CD14-positive monocyte (primary cell): Measurements from ENCODE around the gene PNLIPRP2. TPM values are rescaled to one million over a fixed set of nuclear protein-coding genes. Genes with fewer than 3 reads are reported as not detected.

Experiments
- DNase-seq, 3 donors: peaks; one replicate each; pipeline ENCODE4 v3.0.0-alpha.2; 2011 to 2022
- H2AFZ ChIP-seq: 2 replicates; pipeline ENCODE4 v1.6.0; 2012; ENCODE audit warnings: mild to moderate bottlenecking, low read depth, low read length, inconsistent platforms; ENCODE audit not compliant: insufficient read depth, poor library complexity, severe bottlenecking
- H3K27ac ChIP-seq, 2 donors: 1 replicate in 1 of 2; 2 replicates in 1 of 2; pipeline ENCODE4 v1.5.1; 2012 to 2013; ENCODE audit warnings: low read length in 2 of 2, control low read depth in 1 of 2, inconsistent platforms in 1 of 2, low read depth in 1 of 2, mild to moderate bottlenecking in 1 of 2
- H3K27me3 ChIP-seq, 2 donors: one replicate each; pipeline versions ENCODE4 v1.6.0 to v1.6.1; 2011 to 2013; ENCODE audit warnings: low read length in 2 of 2; ENCODE audit not compliant: control insufficient read depth in 2 of 2, insufficient read depth in 2 of 2
- H3K36me3 ChIP-seq, 2 donors: replicated peaks in 1 of 2; 1 replicate in 1 of 2; 2 replicates in 1 of 2; pipeline versions ENCODE4 v1.5.1 to v1.6.1; 2012 to 2013; ENCODE audit warnings: low read length in 2 of 2, control low read depth in 1 of 2, inconsistent platforms in 1 of 2, mild to moderate bottlenecking in 1 of 2; ENCODE audit not compliant: insufficient read depth in 2 of 2, control insufficient read depth in 1 of 2
- H3K4me1 ChIP-seq, 2 donors: 1 replicate in 1 of 2; 2 replicates in 1 of 2; pipeline versions ENCODE4 v1.5.1 to v1.6.1; 2012 to 2013; ENCODE audit warnings: low read length in 2 of 2, control low read depth in 1 of 2, inconsistent platforms in 1 of 2, mild to moderate bottlenecking in 1 of 2, moderate library complexity in 1 of 2; ENCODE audit not compliant: insufficient read depth in 2 of 2, control insufficient read depth in 1 of 2
- H3K4me2 ChIP-seq: replicated peaks from 2 replicates; pipeline ENCODE3; 2012; ENCODE audit warnings: low read length, moderate library complexity, mild to moderate bottlenecking; ENCODE audit not compliant: poor library complexity, severe bottlenecking; ENCODE audit errors: extremely low read depth
- H3K4me3 ChIP-seq, 3 experiments: fragments of 200-600 bp in 1 of 3; sonication (generic) in 1 of 3; replicated peaks in 1 of 3; 1 replicate in 2 of 3; 2 replicates in 1 of 3; pipeline ENCODE4 v1.5.1; 2011 to 2013; ENCODE audit warnings: low read length in 3 of 3, mild to moderate bottlenecking in 3 of 3, control low read depth in 2 of 3, low read depth in 2 of 3, inconsistent platforms in 1 of 3, moderate library complexity in 1 of 3
- H3K79me2 ChIP-seq: 2 replicates; pipeline ENCODE4 v1.6.0; 2012; ENCODE audit warnings: mild to moderate bottlenecking, control low read depth, inconsistent platforms, low read length, moderate library complexity; ENCODE audit not compliant: insufficient read depth
- H3K9ac ChIP-seq: 2 replicates; pipeline ENCODE4 v1.6.0; 2017; ENCODE audit warnings: low read length, mild to moderate bottlenecking; ENCODE audit not compliant: insufficient read depth, poor library complexity, severe bottlenecking
- H3K9me3 ChIP-seq, 2 donors: replicated peaks in 1 of 2; 1 replicate in 1 of 2; 2 replicates in 1 of 2; pipeline versions ENCODE4 v1.5.1 to v1.6.1; 2012 to 2013; ENCODE audit warnings: low read length in 2 of 2, control low read depth in 1 of 2; ENCODE audit not compliant: control insufficient read depth in 1 of 2, insufficient read depth in 1 of 2
- H4K20me1 ChIP-seq: 2 replicates; pipeline ENCODE4 v1.6.0; 2012; ENCODE audit warnings: mild to moderate bottlenecking, low read length, control low read depth, moderate library complexity; ENCODE audit not compliant: insufficient read depth
- H3K27ac Mint-ChIP-seq, 7 donors: one replicate each; pipeline ENCODE4 v1.8.0; 2020; ENCODE audit warnings: mild to moderate bottlenecking in 7 of 7, mixed read lengths in 7 of 7, moderate library complexity in 6 of 7, inconsistent platforms in 2 of 7
- H3K27me3 Mint-ChIP-seq, 3 donors: one replicate each; pipeline ENCODE4 v1.8.0; 2021 to 2022; ENCODE audit warnings: low read depth in 3 of 3, mild to moderate bottlenecking in 3 of 3, mixed read lengths in 3 of 3, moderate library complexity in 3 of 3, inconsistent platforms in 1 of 3
- H3K36me3 Mint-ChIP-seq, 2 donors: one replicate each; pipeline ENCODE4 v1.8.0; 2020; ENCODE audit warnings: mixed read lengths in 2 of 2, inconsistent platforms in 1 of 2, mild to moderate bottlenecking in 1 of 2
- H3K4me1 Mint-ChIP-seq: one replicate; pipeline ENCODE4 v1.8.0; 2020; ENCODE audit warnings: mild to moderate bottlenecking, mixed read lengths
- H3K4me3 Mint-ChIP-seq, 2 donors: one replicate each; pipeline ENCODE4 v1.8.0; 2020; ENCODE audit warnings: mild to moderate bottlenecking in 2 of 2, mixed read lengths in 2 of 2, moderate library complexity in 1 of 2
- H3K9me3 Mint-ChIP-seq, 7 donors: one replicate each; pipeline ENCODE4 v1.8.0; 2020 to 2022; ENCODE audit warnings: mixed read lengths in 7 of 7, mild to moderate bottlenecking in 6 of 7, moderate library complexity in 6 of 7, inconsistent platforms in 2 of 7
- CTCF ChIP-seq: fragments of 200-600 bp; IDR thresholded peaks from one replicate; pipeline ENCODE4 v1.8.0; 2022; ENCODE audit warnings: antibody characterized with exemption, mild to moderate bottlenecking
- WGBS: methylation state at CpG from one replicate; pipeline ENCODE4 v1.1.5; 2013; ENCODE audit warnings: missing lambda C conversion rate; ENCODE audit not compliant: insufficient coverage; 5-methylcytosine and 5-hydroxymethylcytosine counted together
- intact Hi-C, 2 donors: fragments of 100-400 bp; cut with micrococcal nuclease; formaldehyde crosslinking; loops; one replicate each; pipeline versions ENCODE4 v1.15.0 to v1.15.1; 2023
- polyA plus RNA-seq, 3 donors: library from polyadenylated mRNA; depleted of rRNA in 1 of 3; unstranded in 2 of 3; stranded (reverse) in 1 of 3; fragments of 300-500 nt in 2 of 3; fragments of >200 nt in 1 of 3; fragmentation: Illumina TruSeq in 2 of 3; gene quantifications; 1 replicate in 2 of 3; 2 replicates in 1 of 3; pipeline ENCODE4 v1.2.3, GENCODE V29; 2012 to 2021

The PNLIPRP2 gene
- polyA plus RNA-seq, 3 donors: not detected

GRCh38 chr10:116598329-116598728, 22.4 kb upstream of the PNLIPRP2 start:
- intact Hi-C loops: no loop called here
- H3K27me3 ChIP-seq: no peaks in the 10 kb centered on the region
- H3K4me1 ChIP-seq: no peaks in the 10 kb centered on the region
- no peaks in the 10 kb centered on the region for H3K36me3 ChIP-seq
- H3K4me3 ChIP-seq: no peak overlapping the region
- no peaks in the 10 kb centered on the region for H3K79me2 ChIP-seq
- TF ChIP-seq CTCF: no peak
- no peaks in the 10 kb centered on the region for H3K9me3 Mint-ChIP-seq
- H3K27ac Mint-ChIP-seq: no peak overlapping the region
- H3K27ac ChIP-seq: no peak overlapping the region
- no peaks in the 10 kb centered on the region for H3K4me1 Mint-ChIP-seq
- no peak overlapping the region for H3K4me3 Mint-ChIP-seq
- H3K4me2 ChIP-seq: no peak overlapping the region
- DNase-seq: no peak
- no peaks in the 10 kb centered on the region for H3K36me3 Mint-ChIP-seq
- H4K20me1 ChIP-seq: no peaks in the 10 kb centered on the region
- no peak overlapping the region for H2AFZ ChIP-seq
- peaks cover 0 to 2% (median 0%) of the 10 kb centered on the region in 3 donors for H3K27me3 Mint-ChIP-seq
- H3K9ac ChIP-seq: no peak overlapping the region
- no peaks in the 10 kb centered on the region for H3K9me3 ChIP-seq

GRCh38 chr10:116599991-116600390, 20.8 kb upstream of the PNLIPRP2 start:
- Histone ChIP-seq H3K9me3 (no peaks in the 10 kb centered on the region), H3K27ac (no peak overlapping the region), H3K36me3 (no peaks in the 10 kb centered on the region), H3K4me3 (no peak overlapping the region), H4K20me1 (no peaks in the 10 kb centered on the region), H3K79me2 (no peaks in the 10 kb centered on the region), H3K9ac (no peak overlapping the region), H3K4me2 (no peak overlapping the region), H3K4me1 (no peaks in the 10 kb centered on the region), H3K27me3 (no peaks in the 10 kb centered on the region), H2AFZ (no peak overlapping the region)
- Mint-ChIP-seq H3K27ac (no peak overlapping the region), H3K4me3 (no peak overlapping the region), H3K4me1 (no peaks in the 10 kb centered on the region), H3K27me3 (peaks cover 0 to 2% (median 2%) of the 10 kb centered on the region in 3 donors), H3K9me3 (no peaks in the 10 kb centered on the region), H3K36me3 (no peaks in the 10 kb centered on the region)
- no peak for TF ChIP-seq CTCF
- intact Hi-C loops: no loop called here
- WGBS: 93% methylated on average over 3 of the region's 5 CpGs
- DNase-seq: no peak
